Activated T-cell treated with anti-CD3 and anti-CD28 coated beads for 24 hours (primary cell): ENCODE data around the gene P3H2.
"Not testable (repeated sequence)": the region's sequence is repeated elsewhere in the genome, so short reads cannot be mapped to it uniquely, and the experiment has no call there.

Experiments
- DNase-seq: peaks from one replicate; pipeline ENCODE4 v3.0.0-alpha.2; 2020; ENCODE audit warnings: low read depth

The P3H2 gene

DNA sequence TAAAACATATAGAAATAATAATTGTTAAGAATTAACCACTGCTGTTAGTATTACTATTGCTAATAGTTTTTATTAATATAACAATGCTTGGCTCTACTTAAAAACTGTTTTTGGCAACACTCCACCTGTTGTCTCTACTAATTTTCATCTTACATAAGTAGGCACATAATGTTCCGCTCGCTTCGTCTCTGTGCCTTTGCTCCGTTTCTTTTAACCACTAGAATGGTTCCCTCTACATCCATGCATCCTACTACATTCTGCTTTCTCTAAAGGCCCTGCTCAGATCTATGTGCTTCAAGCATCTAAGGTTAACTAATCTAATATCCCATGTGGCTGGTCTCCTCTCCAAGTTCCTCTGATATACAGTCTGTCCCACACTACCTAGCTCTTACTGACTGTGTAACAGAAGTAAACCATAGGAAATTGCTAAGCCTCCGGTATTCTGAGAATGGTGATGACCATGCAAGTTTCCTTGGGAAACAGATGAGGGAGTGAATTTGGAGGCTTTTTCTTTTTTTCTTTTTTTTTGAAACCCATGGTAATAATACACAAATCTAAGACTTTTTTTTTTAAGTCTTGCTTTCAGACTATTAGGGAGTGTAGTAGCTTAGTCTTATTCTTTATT is 138.3 kb downstream of the P3H2 start:
- no peak for DNase-seq

DNA sequence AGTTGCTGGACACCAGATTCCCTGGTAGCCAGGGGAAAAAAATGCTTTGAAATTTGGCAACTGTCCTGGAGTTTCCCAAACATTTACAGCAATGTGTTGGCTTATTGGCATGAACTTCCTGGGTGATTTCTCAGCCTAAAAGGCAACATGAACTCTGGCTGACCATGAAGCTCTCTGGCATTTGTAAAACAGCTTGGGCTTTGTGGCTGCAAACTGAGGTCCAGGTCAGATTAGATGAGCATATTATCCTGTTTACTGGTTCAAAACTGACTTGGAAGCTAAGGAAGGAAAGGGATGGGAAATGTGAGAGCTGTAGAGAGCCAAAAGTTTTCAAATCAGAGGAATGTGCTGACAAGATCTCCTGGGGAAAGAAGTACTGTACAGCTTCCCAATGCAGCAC is 139.0 kb downstream of the P3H2 start:
- no peak for DNase-seq

DNA sequence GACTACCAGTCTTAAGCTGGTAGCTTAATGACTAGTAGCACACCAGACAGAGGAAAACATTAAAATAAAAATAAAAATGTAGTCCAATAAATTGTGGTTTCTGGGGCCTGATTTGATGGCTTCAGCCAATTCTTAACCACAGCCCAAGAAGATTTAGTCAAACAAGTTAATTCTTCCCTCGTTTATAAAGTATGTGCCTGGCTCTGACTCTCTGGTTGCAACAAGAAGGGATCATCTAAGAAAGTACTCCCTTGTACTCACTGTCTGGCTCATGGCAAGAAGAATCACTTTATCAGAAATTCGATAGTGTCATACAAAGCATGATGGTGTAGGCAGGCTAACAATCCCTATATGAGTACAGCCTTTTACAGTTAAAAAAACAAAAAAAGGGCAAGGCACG is 141.9 kb downstream of the P3H2 start:
- DNase-seq, result no peak

DNA sequence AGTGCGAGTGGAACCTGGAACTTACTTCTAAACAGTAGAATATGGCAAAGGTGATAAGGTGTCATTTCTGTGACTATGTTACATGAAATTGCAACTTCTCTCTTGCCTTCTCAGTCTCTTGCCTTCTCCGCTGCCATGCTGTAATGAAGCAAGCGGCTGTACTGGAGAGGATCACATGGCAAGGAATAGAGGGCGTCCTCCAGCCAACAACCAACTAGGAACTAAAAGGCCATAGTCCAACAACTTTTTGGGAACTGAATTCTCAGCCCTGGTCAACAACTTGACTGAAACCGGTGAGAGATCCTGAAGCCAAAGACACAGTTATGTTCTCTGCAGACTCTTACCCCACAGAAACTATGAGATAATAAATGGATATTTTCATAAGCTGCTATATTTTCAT is 143.5 kb downstream of the P3H2 start:
- DNase-seq, result no peak

DNA sequence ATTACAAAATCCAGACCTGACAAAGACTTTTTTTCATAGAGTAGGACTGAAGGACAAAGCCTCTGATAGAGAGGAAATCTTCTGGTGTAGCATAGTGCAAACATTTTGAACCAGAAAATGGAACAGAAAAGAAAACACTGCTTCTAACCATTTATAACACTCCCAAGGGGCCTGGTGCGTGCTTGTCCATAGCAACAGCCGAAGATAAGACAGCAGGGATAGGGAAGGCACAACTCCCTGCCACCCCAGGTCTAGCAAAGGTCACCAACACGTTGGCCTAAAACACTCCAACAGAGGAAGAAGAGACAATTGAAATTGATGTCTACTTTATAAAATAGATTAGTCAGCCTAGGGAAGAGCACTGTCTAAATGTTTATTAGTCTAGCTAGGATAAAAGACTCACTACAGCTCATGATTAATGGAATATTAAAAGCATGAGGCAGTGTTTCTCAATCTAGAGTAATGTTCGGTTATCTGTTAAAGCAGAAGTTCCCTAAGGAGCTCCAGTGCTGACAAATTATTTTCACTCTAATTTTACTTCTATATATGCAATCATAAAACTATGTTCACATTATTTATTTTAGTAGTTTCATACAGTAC is 145.2 kb downstream of the P3H2 start:
- no peak for DNase-seq

DNA sequence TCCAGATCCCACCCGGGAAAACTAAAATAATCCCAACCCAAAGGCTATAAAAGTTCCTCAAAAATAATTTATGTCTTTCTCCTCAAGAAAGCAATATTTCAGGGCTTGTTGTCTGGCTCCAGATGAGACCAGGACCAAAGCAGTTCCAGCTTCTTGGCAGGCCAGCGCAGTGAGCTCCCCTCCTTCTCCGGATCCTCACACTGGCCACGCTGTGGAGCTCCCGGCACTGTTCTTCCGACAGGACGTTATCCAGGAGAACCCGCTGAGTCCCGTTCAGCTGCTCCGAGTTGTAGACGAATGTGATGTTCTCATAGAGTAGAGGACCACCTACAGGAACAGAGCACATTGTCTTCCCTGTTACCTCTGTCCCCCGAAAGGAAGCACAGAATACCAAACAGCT is 146.3 kb downstream of the P3H2 start:
- DNase-seq, result no peak

DNA sequence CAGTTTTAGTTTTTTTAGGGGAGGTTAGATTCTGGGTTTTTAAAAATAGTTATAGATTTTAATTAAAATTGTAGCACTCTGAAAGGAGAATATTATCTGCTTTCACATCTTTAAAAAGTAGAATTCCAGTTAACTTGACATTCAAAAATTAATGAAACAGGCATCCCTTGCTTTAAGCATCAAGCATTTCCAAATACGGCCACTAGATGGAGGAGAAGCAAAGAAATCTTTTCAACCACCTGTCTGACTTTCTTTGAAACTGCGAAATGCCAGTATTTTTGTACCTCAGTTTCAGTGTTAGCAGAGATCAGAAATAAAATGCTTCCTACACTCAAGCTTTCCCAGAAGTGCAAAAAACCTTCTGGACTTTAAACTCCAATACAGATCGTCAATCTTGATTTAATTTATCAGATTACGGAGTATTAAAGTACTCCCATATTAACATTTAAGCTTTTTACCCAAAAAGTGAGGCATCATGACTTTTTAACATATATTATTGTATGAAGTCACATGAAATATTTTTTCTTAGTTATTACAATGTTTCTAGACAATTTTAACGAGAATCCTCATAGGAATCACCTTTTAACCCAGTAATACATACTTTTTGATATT is 153.3 kb downstream of the P3H2 start:
- peak; percentile 19 for DNase-seq

DNA sequence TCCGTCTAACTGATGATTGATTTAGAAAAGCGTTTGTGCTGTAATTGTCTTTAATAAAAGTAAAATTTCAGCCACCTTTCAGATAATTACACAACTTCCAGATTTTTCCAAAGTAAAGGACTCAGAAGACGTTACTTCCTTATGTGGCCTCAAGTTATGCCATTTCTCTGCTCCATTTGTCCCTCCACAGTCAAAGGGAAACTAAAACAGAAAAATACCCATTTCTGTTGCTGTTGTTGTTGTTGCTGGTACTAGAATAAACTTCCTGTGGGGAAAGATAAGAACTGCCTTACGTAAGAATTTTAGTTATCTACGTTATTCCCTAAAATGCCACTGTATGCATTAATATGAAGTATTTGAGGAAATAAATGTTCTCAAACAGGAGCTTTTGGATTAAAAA is 153.9 kb downstream of the P3H2 start:
- no peak for DNase-seq

DNA sequence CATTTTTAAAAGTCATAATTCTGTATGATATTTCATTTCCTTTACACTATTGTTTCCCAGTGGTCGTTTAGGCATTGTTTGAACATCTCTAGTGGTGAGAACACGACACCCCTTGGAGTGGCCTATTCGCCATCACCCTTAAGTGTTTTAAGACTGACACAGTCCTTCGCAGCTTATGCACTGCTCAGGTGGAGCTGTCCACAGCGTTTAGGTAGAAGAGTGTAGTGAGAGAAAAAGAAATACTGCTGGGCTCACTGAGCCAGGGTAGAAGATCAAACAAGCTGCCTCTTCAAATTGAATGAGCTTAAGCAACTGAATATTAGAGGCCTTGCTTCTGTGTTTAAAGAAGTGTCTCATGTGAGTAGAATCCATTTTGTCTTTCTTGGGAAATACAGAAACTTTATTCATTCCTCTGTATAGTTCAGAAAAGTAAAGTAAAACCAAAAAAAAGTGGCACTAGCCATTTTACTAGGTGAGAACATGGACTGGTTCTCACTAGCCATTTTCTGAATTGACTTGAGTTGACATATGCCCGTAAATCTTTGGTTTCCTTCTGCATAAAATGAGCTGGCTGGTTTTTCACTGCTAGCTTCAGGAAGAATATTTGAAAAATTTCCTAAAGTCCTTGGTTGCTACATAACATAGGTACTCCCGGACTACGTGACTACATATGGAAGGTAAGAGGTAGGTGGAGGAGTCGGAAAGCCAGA is 155.9 kb downstream of the P3H2 start:
- no peak for DNase-seq

DNA sequence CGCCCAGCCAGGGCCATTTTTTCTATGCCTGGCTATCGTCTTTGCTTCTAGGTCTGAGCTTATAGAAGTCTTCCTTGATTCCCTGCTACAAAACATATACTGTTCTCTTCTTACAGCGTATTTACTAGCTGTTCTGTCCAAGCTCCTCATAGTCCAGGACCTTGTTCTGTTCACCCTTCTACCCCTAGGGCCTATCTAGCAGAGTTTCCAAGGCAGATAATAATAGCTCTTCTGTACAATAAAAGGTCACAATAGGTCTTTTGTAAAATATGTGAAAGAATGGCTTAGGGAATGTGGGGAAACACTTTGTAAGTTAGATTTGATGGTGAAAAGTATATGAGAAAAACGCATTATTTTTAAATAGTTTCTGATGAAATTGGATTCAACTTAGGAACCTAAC is 158.2 kb downstream of the P3H2 start:
- no peak for DNase-seq

DNA sequence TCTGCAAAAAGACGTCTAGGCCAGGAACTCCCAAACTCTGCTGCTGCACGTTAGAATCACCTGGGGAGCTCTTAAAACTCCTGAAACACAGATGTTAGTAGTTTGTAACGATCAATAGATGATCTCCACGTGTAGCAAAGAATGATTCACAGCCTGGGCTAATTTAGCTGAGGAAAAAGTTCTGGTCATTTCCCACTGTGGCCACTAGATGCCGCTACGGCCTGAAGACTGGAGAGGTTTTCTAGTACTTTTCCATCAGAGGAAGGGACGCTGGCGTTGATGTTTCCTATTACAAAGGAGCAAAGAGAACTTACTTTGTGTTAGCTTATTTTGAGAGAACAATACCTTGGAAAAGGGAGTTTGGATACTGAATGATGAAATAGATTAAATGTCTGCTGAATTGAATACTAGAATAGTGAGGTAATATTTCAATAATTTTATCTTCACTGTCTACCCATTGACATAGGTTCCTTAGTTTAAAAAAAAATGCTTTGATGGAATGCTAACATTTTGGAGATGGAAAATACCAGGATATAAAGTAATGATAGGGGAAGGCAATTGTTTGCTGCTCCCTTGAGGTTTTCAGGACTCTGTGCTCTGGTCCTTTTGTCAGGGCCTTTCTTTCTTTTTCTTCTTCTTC is 159.1 kb downstream of the P3H2 start:
- DNase-seq, result peak; percentile 67

DNA sequence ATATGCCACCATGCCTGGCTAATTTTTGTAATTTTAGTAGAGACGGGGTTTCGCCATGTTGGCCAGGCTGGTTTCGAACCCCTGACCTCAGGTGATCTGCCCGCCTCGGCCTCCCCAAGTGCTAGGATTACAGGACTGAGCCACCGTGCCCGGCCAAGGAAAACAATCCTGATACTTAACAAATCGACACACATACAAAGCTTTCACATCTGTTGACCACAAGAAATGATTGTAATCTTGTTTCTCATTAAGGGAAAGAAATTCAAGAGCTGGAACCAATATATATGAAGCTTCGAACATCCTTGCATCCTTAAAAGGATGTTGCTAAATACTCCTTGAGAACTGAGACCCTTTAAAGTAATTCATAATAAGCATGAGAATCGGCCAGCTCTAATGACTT is 159.6 kb downstream of the P3H2 start:
- DNase-seq, result not testable (repeated sequence)

DNA sequence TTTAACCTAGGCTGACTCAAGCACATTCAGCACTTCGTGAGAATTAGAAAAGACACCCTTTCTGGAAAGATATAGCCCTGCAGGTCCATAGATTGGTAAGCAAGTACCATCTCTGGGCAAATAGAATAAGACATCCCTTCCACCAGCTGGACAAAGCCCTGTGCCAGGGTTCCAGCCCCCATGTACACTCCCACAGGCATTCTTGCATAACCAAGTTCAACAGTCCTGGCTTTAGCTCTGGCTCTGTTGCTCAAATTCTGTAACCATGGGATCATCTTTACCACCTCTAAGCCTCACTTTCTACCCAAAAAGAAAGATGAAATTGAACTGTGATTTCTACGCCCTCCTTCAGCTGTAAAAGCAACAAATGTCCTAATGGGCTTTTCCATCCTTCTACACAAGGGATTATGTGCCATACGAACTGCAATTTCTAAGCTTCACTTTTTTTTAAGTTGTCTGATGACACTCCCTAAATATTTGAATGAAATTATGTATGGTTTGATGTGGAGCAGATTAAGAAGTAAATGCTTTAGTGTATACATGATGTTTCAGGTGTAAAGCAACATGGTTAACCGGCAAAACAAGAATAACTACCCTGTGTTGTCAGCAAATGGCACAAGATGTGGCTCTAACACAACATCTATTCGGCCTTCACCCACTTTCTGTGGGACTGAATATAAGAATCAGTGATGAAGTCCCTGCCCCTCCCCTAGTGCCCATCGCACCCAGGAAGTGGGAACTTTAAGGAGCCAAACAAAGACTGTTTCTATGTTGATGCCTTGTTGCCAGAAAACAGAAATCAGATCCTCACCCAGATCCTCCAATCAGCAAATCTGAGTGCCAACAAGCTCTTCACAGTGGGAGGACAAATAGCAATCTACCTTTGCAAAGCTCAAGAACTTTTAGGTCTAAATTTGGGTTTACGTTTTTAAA is 165.7 kb downstream of the P3H2 start:
- DNase-seq, result no peak

DNA sequence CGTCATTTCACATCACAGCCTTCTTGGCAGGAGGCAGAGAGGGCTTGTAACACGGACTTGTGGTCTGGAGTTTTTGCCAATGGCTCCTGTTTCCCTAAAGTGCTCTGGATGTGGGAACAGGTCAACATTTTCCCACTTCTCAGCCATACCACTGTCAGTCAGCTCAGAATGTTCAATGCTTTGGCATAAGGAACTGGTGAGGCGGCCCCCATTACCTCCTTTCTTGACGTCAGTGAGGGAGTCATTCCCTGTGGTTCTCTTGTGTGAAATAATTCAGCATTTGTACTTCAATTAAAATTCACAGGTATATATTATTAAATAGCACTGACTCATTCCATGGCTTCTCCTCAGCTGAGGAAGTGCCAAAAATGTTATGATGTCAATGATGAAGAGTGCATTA is 167.1 kb downstream of the P3H2 start:
- DNase-seq, result no peak

DNA sequence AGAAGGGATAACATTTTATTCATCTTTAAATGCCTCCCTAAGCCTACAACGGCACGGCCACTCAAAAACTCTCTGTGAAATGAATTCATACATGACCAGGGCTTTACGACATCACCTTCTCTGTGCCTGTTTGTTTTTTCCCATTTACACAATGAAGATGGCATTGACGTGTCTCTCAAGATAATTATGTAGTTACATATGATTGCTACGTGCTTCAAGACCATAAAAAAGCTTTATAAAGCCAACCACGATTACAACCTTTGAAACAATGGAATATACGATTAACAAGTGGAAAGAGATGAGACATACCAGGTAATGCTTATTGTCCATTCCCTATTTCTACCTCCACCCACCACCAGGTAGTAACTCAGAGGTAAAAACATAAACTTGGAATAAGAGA is 168.4 kb downstream of the P3H2 start:
- no peak for DNase-seq

DNA sequence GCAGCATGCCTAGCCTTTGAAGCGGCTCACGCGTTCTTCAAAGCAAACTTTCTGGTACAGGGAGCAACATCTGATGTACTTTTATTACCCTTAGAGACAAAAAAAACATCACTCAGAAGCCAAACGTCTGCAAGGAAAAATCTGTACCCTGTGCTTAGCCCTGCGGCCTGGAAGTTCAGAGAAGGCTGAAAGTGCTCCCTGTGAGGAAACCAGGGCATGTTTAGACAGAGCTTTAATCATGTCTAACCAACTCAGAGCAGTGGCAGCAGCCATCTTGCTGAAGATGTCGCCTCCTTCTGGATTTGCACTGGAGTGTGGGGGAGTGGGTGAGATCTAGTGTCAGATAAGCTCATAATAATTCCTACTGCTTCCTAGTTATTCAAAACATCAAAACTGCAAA is 170.4 kb downstream of the P3H2 start:
- DNase-seq, result no peak

DNA sequence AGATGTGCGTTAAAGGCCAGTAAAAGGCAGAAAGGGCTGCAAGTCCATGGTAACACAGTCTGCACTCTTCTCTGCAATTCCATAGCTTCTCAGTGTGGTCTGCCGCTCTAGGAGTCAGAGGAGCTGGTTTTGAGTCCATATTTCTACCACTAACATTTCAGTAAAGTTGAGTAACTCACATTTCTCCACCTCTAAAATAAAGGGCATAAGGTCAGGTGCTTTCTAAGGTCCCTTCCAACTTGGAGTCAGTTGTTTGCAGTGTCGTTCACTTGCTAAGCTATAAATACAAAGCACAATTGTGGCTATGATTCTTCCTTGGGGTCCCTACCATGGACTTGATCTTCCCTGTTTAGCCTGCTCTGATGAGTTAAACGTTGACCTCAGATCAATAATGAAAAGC is 171.1 kb downstream of the P3H2 start:
- no peak for DNase-seq

DNA sequence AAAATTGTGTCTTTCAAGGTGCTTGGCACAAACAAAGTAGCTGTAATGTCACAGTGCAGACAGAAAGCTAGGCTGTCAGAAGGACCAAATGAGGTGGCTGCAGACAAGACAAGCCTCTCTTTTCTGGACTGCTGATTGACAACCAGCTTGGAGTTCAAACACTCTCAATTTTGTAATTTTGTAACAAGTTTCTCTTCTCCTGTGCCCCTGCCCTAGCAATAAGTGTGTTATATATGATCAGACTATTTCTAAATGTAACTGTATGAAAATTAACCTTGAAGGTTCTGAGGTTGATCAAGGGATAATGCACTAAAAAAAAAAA is 172.0 kb downstream of the P3H2 start:
- DNase-seq, result no peak

DNA sequence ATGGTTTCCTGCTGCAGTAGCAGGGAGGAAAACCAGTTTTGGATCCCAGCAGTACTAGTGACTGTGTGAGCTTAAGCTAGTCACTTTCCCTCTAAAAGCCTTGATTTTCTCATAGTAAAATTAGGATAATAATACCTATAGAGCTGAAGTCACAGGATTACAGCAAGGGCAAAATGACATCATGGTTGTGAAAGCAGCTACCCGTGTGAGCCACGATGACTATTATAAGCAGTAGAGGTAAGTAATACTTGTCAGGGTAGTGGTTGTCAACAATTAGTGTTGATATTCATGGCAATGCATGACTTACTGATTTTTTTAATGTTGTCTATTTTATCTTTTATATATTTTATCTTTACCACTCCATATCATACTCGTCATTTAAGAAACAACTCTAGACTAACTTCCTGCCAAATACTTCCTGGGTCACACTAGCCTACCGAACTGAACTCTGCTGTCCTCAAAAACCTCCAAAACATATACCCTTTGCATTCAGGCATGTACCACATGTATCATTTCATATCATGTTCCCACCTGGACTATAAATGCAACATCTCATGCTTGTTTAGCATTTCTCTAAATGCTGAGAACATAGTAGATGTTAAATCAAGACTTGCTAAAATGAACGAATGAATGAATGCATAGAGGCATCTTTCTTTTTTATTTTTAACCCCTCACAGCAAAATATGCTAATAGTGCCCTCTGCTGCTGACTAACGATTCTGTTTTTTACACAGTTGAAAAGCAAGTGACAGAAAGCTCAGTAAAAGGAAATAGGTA is 172.6 kb downstream of the P3H2 start:
- peak; percentile 15 for DNase-seq

DNA sequence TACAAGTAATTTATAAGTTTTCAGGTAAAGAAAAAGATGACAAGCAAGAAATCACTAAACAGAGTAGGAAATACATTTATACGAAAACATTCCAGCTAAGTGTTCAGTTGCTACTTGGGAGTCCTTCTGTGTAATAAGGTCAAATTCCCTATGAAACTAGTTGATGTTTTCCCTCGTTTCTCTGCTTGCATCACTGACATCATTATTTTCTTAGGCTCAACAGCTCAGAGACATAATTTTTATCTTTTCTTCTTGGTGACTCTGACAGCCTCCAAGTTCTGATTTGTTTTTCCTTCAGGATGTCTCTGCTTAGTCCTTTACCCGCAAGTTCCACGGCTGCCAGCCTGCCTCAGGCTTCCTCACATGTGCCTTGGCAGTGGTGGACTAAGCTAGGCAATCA is 173.6 kb downstream of the P3H2 start:
- no peak for DNase-seq
